ENCODE data around the gene CCS.
"Not testable (repeated sequence)": the region's sequence is repeated elsewhere in the genome, so short reads cannot be mapped to it uniquely, and the experiment has no call there.

Gene CCS

GRCh38 chr11:66595245-66595904 is 2.4 kb downstream of the CCS start:
- peak in 1 of 2 experiments; percentile 72 for DNase-seq

- no peak for DNase-seq
Measured at GRCh38 chr11:66598993-66599392, 6.0 kb downstream of the CCS start.

GRCh38 chr11:66600219-66600618 is 7.2 kb downstream of the CCS start:
- DNase-seq, result no peak

- no peak for DNase-seq
Measured at GRCh38 chr11:66600631-66601233, 7.7 kb downstream of the CCS start.

GRCh38 chr11:66603072-66603471 is 10.1 kb downstream of the CCS start:
- no peak for DNase-seq

GRCh38 chr11:66604155-66604554 is 11.2 kb downstream of the CCS start:
- no peak for DNase-seq

GRCh38 chr11:66606608-66607007 is 13.6 kb downstream of the CCS start:
- not testable (repeated sequence) for DNase-seq

GRCh38 chr11:66607126-66607834 is 14.3 kb downstream of the CCS start:
- peak; percentile 96 to 97 for DNase-seq

- no peak for DNase-seq
Measured at GRCh38 chr11:66609721-66610617, 17.0 kb downstream of the CCS start.

- no peak for DNase-seq
Measured at GRCh38 chr11:66612458-66612857, 19.5 kb downstream of the CCS start.

- DNase-seq, result peak in 1 of 2 experiments; percentile 18
Measured at GRCh38 chr11:66614073-66614472, 21.1 kb downstream of the CCS start.

- peak; percentile 98 to 100 for DNase-seq
Measured at GRCh38 chr11:66616379-66617154, 23.6 kb downstream of the CCS start, which contains the start of gene RBM14. Gene RBM14 (plus strand): TSS chr11:66616630. CDS start chr11:66616721, 91 bp downstream.

GRCh38 chr11:66617155-66617834 is 24.3 kb downstream of the CCS start:
- DNase-seq, result no peak

- no peak for DNase-seq
Measured at GRCh38 chr11:66619080-66619554, 26.1 kb downstream of the CCS start.

- DNase-seq, result no peak
Measured at GRCh38 chr11:66624450-66624849, 31.5 kb downstream of the CCS start.

GRCh38 chr11:66625041-66625751 is 32.2 kb downstream of the CCS start:
- DNase-seq, result no peak

GRCh38 chr11:66625752-66626149 is 32.8 kb downstream of the CCS start:
- no peak for DNase-seq

- no peak for DNase-seq
Measured at GRCh38 chr11:66626382-66626781, 33.4 kb downstream of the CCS start.

GRCh38 chr11:66626926-66627325 is 33.9 kb downstream of the CCS start:
- DNase-seq, result no peak

- DNase-seq, result no peak
Measured at GRCh38 chr11:66628061-66628603, 35.1 kb downstream of the CCS start.
